HG03135 (cell line): Measurements from ENCODE around the gene BIRC6.
"Not testable (repeated sequence)": the region's sequence is repeated elsewhere in the genome, so short reads cannot be mapped to it uniquely, and the experiment has no call there.

Experiments
- ATAC-seq: cut with Tn5 transposase; IDR thresholded peaks from one replicate; pipeline ENCODE4 v1.9.1; 2021; ENCODE audit warnings: mild to moderate bottlenecking, moderate library complexity; ENCODE audit not compliant: unreplicated experiment

Gene BIRC6

DNA sequence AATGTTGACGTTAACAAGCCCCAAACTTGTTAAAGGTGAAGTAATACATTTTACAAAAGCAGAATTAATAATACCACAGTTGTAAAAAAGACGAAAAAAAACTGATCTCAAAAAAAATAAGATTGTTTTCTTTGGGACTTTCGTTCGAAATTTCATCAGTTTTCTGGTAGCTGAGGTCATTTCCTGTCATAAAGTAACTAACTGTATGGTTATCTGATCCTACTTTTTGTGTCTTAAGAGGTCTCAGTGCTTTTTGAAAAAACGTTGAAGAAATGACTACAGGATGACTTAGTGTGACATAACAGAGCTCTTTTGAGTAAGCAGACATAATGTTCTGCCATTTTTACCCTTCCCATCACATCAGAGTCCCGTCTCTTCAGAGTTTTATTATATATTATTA is 79.3 kb downstream of the BIRC6 start:
- ATAC-seq: no peak

DNA sequence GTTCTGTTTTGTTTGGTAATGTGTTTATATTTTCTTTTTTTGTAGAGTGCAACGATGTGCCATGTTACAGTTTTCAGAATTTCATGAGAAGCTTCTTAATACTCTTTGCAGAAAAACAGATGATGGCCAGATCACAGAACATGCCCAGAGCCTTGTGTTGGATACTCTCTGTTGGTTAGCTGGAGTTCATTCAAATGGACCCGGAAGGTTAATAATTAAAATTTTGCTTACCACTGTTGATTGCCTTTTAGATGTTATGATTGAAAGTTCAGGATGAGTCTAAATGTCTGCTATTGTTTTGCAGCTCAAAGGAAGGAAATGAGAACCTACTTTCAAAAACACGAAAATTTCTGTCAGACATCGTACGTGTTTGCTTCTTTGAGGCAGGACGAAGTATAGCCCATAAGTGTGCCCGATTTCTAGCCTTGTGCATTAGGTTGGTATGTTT is 85.2 kb downstream of the BIRC6 start:
- ATAC-seq: no peak

DNA sequence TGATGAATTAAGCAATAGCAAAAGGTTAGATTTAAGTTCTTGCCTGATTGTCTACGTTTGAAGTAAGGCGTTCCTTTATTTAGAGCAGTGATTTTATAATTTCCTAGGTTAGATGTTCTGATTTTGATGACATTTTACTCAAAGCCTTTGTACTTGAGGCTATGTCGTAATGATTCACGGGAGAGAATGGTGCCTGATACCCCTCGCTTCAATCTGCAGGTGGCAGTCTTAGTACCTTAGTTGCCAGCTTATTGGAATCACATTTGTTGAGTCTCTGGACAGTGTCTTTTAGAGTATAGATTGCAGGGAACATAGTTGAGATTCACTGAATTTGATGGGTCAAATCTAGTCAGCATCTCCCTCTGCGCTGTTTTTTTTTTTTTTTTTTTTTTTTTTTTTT is 89.5 kb downstream of the BIRC6 start:
- no peak for ATAC-seq

DNA sequence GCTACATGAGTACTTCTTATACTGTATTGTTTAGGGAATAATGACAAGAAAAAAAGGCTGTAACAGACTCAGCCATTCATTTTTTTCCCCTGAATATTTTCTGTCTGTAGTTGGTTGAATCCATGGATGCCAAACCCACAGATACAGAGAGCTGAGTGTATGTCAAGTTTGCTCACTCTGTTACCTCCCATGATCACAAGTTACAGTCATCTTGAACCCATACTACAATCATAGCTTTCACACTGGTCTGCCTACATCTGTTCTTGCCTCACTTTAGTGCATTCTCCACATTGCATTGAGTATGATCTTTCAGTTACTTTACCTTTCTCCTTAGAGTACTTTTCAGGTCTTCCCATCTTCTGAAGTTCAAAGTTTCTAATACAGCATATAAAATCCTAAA is 94.0 kb downstream of the BIRC6 start:
- no peak for ATAC-seq

DNA sequence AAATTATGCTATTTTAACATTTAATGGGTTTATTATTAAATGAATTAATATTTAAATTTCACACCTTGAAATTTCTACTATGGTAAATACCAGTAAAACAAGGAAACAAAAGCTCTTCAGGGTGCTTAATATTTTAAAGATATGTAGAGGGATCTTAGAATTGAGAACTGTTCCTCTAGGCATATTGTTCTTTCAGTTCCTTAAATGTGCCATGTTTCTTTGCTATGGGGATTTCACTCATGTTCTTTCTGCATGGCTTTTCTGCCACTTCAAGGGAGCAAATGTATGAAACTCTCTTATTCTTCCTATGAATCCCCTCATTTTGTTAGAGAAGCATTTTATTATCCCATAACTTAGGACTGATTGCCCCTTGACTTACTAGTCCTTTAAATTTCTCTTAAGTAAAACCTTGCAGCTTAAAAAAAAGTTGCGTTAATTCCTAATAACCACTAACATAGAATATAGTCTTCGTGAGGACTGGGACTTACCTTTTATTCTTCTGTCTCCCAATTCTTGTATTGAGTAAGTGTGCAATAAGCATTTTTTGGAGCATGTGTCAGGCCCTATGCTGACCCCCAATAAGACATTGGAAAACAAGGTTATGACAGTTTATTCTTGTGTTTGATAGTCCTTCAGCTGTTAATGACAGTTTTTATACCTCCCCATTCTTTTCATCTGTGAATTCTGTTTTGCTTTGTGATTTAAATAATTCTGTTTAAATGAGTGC is 95.7 kb downstream of the BIRC6 start:
- no peak for ATAC-seq

DNA sequence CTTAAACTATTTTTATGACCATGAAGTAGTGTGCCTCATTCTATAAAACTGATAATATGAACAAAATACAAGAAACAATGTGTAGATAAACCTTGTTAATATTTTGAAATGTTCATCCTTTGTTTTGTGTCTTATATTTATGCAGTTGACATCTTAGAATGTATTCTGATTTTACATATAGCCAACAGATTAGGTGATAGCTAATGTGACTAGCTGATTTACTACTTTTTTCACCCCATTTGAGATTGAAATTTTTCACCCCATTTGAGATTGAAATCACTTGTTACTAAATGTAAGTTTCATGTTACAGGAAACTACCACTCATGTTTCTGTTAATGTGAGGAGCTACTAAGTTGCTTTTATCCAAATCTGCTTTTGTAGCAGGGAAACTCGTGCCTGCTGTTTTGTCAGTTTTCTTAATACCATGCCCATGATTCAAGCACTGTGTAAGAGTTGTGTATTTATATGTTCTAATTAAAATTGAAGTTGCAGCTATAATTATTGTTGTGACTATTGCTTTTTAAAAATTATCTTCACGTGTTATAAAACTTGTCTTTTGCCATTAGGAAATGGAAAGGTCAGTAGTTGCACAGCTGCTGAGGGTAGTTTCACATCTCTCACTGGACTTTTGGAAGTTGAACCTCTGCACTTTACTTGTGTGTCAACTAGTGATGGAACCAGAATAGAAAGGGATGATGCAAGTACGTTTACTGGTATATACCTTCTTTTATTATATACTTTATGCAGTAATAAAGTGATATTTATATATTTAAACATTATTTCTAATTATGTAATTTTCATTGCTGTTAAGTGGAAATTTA is 96.6 kb downstream of the BIRC6 start:
- ATAC-seq: no peak

DNA sequence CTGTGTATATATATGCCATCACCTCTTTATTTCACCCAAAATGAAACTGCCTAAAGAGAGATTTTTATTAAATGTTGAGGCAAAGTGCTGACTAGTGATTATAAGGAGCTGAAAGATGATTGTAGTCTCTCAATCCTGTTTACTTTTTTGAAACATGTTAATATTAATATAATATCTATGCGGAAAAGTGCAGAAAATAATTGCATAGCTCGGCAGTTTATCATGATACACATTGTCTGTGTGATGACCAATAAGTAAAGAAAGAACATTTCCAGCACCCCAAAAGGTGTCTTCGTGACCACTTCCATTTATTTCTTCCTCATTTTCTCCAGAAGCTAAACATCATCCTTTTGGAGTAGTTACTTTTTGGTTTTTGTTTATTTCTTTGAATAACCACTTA is 99.0 kb downstream of the BIRC6 start:
- ATAC-seq: no peak

DNA sequence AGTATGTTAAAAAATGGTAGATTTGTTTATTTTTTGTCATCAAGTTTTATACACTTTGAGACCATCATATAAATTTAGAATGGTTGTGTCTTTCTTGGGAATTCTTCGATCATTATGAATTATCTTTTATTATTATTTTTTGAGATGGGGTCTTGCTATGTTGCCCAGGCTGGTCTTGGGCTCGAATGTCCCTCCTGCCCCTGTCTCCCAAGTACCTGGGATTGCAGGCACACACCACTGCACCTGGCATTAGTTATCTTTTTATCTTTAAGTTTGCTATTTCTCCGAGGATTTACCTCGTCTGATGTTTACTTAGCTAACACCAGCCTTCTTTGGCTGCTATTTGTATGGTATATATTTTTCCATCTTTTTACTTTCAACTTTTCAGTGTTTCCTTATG is 100.0 kb downstream of the BIRC6 start:
- ATAC-seq: no peak

DNA sequence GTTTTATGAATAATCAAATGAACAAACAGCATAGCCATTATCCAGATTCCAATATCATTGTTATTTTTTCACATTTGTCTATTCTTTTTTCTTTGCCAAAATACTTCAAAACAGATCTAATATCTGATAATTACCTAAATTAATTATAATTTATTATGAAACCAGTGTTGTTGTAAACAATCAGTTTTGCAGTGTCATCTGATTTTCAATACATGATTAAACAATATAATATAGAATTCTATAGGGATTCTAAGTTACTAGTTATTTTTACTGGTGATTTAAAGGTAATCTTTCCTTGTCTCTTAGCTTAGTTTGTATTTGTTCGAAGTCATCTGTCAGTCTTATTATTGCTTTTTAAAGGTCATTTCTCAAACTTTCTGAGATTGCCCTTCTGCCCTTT is 101.0 kb downstream of the BIRC6 start:
- no peak for ATAC-seq

DNA sequence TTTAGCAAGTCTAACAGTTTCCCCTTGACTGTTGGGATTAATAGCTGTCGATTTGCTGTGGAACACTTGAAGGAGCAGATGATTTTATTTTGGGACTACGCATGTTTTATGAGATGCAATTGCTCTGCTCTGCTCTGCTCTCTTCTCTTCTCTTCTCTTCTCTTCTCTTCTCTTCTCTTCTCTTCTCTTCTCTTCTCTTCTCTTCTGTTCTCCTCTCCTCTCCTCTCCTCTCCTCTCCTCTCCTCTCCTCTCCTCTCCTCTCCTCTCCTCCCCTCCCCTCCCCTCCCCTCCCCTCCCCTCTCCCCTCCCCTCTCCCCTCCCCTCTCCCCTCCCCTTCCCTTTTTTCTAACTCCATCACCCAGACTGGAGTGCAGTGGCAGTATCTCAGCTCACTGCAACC is 104.0 kb downstream of the BIRC6 start:
- not testable (repeated sequence) for ATAC-seq

DNA sequence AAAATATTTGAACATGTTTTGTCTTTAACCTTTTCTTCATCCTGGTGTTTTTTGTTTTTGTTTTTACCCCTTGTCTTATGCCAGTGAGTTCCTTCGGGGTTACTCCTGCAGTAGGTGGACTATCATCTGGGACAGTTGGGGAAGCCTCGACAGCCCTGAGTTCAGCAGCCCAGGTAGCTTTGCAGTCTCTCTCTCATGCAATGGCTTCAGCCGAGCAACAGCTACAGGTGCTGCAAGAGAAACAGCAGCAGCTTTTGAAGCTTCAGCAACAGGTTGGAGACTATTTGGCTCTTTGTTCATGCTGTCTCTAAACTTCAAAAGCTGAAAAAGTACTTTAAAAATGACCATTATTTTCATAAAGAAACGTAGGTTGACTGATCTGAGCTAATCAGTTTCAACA is 106.3 kb downstream of the BIRC6 start:
- no peak for ATAC-seq

DNA sequence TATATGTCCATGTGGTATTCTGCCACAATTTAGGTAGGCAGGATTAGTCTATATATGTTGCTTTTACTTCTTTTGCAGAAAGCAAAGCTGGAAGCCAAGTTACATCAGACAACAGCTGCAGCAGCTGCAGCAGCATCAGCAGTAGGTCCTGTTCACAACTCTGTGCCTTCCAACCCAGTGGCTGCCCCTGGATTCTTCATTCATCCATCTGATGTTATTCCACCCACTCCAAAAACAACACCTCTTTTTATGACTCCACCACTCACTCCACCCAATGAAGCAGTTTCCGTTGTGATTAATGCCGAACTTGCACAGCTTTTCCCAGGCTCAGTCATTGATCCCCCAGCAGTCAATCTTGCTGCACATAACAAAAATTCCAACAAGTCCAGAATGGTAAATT is 107.6 kb downstream of the BIRC6 start:
- no peak for ATAC-seq

DNA sequence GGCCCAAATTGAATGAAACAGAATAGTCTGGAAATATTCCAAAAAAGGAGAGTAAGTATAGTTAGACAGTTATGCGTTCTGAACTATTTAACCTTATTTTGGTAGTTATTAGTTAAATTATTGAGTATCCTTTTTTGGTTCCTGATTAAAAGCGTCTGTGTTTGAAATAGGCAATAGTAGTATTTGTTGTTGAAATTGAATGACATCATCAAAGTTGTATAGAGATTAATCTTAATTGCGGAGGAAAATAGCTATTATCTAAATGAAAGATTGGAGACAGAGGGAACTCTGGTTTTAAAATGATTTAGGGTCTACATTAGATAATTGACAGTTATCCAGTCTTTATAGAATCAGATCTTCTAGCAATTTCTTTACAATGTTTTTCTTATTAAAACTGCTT is 115.8 kb downstream of the BIRC6 start:
- ATAC-seq: no peak

DNA sequence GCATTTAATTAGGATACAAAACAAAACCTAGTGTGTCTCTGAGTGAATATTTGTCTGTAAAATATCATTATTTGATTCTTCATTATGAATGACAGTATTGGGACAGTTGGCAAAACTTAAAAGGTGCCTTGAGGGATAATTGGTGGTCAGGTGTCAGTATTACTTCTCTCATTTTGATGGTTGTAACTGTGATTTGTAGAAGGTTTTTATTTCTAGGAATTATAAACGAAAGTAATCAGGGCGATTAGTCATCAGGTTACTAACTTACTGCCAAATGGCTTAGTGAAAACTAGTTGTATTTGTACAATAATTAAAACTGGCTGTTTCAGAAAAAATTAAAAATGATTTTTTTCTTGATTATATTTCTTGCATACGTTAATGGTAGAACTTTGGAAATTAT is 117.6 kb downstream of the BIRC6 start:
- no peak for ATAC-seq

DNA sequence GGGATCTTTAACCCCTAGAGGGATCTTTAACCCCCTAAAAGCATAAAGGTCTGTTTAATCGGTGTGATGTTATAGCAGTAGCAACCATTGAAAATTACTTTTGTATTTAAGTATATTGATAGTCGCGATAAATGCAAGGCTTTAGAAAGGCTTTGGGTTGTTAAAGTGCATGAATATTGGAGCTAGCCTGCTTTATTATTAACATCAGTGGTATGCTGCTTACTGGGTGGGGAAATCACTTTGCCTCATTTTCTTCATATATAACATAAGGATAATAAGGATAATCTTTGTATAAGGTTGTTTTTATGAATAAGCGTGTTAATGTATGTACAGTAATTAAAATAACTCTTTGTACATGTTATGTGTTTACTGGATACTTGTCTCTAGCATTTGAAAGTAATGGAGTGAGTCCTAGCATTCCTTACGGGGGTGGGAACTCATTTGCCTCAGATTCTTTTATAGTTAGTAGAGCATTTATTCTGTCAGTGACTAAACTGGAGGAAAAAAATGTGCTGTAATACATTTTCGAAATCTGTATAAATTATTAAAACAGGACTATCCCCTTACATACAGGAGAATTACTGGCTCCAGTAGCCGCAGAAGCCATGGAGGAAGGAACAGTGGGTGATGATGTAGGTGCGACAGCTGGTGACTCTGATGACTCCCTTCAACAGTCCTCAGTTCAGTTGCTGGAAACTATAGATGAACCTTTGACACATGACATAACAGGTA is 122.2 kb downstream of the BIRC6 start:
- no peak for ATAC-seq

DNA sequence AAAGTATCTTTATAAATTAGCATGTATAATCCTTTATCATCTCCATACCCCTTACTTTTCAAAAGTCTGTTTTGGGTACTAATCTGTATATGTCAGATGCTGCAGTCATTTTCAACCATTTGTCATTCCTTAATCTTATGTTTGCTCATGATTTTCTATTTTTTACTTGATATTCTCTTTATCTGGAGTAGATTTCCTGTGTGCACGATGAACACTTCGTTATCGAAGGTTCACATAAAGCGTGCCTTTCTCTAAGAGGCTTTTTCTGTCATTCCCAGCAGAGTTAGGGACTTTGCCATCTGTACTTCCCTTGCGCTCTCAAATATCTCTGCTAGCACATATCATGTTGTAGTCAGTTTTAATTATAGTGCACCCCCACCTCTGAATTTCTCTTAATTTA is 123.2 kb downstream of the BIRC6 start:
- no peak for ATAC-seq

DNA sequence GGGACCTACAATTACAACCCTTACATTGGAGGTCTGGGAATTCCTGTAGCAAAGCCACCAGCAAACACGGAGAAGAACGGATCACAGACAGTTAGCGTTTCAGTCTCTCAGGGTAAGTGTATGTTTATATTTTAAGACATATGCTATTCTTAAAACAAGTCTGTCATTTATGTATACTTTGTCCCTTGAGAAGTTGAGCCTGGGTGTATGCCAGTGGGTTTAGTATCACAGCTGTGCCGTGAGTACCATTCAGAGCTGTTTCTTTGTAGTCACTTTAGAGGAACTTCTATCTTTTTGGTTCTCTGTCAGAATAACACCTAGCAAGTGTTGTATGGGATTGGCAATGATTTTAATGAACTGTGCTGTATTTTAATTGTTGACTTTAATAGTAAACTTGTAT is 125.6 kb downstream of the BIRC6 start:
- ATAC-seq: no peak

DNA sequence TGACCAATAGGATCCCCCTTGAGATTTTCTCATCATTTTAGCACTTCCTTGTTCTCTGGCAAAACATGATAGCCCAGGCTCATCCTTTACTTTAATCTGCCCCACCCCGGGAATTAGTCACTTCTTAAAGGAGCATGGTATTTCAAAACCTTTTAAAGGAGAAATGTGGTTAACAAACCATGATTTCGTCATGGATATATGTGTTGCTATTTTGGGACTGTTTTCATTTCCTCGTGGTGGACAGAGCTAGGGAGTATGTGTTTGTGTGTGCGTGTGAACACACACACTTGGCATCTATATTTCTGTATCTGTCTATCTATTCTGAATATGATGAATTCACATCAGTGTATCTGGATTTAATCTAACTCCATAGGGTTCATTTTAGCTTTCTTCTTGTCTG is 128.1 kb downstream of the BIRC6 start:
- no peak for ATAC-seq

DNA sequence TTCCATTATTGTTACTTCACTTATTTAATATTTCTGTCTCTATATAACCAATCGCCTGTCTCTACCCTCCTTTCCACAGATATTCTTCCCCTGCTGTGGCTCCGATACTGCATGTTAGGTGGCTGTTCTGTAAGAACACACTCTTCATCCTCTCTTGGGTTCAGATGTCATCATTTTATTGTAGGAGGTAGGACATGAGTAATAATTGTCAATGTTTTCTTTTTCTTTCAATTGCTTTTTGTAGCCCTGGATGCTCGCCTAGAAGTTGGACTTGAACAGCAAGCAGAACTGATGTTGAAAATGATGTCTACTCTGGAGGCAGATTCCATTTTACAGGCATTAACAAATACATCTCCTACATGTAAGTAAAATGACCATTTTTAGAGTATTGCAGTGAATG is 128.6 kb downstream of the BIRC6 start:
- no peak for ATAC-seq

DNA sequence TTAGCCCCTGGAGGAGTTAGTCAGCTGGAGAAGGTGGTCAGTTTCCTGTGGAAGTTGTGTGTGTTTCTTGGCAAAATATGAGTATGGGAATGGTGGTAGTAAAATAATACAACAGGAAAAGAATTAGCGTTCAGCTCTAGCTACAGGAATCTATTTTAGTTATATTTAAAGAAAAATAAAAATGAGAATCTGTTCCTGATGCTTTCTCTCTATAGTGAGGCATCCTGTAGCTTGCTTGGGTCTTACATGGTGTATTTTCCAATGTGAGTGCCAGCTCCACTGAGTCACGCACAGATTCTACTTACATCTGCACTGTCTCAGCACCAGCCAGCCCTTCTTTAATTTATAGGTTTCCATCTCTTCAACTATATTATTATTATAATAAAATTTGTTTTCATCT is 132.2 kb downstream of the BIRC6 start:
- no peak for ATAC-seq

DNA sequence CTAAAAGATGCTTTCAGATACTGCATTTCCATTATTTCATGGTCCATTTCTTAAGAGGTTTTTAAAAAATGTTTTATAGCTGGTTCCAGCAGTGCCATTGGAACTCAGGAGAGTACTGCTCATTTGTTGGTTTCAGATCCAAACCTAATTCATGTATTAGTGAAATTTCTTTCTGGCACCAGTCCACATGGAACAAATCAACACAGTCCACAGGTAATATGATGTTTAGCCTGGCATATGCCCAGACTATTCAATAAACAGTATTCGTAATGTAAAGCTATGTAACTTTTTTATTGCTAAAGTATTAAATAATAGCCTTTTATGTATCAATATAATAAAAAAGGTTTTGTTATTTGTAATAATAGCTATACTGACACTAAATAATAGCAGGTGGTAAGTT is 134.5 kb downstream of the BIRC6 start:
- ATAC-seq: no peak

DNA sequence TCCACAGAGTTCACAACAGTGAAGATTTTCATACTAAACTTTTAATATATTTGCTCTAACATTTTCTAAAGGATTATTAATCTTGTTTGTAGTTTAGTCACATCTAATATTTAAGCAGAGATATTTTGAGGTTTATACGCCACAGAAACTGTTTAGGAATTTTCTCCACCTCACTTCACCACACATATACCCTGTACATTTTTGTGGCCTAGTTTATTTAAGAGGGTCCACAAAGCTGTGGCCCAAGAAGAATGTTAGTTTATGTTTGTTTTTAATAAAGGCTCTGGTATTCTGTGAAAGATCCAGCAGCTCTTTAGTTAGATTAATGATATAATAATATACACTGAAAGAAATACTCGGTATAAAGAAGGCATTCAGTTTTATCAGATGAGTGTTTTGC is 138.3 kb downstream of the BIRC6 start:
- no peak for ATAC-seq
